Measurements from ENCODE around the gene CMTM7.

Gene CMTM7

DNA sequence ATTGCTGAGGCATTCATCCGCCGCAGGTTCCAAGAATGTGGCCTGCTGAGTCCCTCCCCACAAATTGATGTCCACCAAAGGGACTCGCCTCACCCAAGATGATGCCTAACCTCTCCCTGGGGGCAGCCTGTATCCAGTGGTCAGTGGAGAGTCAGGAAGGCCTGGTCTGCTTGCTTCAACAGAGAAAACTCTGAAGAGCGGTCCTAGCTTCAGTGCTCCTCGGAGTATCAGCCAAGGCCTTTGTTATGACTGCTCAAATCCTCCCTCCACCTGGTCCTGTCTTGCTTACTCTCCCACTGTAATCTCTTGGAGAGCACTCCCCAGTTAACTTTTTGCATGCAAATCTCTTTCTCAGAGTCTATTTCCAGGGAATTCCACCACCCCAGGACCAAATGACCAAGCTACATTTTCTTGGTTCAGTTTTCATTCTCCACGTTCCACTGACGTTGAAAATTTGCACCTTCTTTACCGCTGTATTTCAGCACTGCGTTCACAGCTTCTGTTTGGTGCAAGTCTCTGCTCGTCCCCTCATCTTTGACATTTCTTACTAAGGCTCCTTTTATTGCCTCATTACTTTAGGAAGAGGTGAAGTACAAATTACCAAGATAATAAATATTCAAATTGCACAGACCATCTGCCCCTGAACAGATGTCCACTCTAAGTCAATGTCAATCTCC is 22.3 kb downstream of the CMTM7 start:
- H3K27me3 ChIP-seq (ENCODE audit: control insufficient read depth, insufficient read depth, low read length): no peaks in the 10 kb centered on the region
- H3K36me3 ChIP-seq (ENCODE audit: control insufficient read depth, insufficient read depth, low read length): no peaks in the 10 kb centered on the region
- no peak overlapping the region for H3K4me3 ChIP-seq (ENCODE audit: low read length)
- H3K4me1 ChIP-seq (ENCODE audit: control insufficient read depth, insufficient read depth, low read length): peaks cover 5% of the 10 kb centered on the region; the same call in 1 of the 2 replicates
- H3K27ac ChIP-seq (ENCODE audit: low read length): no peak overlapping the region
- no peak for DNase-seq (ENCODE audit: low read depth, low spot score)
- WGBS (ENCODE audit: insufficient coverage, insufficient read length): no CpG with 5 or more reads among the region's 10 CpGs
- H3K9me3 ChIP-seq (ENCODE audit: control insufficient read depth, insufficient read depth, low read length): no peaks in the 10 kb centered on the region

DNA sequence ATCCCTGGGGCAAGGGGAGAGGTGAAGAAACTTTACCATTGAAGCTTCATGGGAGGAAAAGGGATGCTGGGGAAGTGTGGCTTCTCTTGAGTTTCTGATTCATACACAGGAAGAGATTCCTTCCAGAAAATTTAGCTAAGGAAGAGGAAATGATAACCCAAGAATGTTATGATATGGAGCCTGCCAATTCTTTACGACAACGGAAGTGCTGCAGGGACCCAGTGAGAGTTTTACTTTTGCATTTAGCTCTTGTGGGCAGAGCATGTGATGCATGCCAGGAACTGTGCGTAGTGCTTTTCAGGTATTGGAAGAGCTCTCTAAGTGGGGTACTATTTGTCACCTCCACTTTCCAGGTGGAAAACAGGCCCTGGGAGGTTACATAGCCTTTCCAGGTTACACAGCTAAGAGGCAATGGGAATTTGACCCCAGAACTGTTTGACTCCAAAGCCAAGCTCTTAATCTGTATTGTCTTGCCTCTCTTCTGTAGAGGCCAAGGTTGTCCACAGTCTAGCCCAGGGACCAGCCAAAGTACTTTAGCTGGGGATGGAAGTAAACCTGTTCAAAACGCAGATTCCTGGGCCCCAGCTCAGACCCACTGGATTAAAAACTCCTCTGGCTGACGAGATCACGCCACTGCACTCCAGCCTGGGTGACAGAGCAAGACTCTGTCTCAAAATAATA is 23.0 kb downstream of the CMTM7 start:
- H3K4me1 ChIP-seq (ENCODE audit: control insufficient read depth, insufficient read depth, low read length): peaks cover 5% of the 10 kb centered on the region; the same call in 1 of the 2 replicates

DNA sequence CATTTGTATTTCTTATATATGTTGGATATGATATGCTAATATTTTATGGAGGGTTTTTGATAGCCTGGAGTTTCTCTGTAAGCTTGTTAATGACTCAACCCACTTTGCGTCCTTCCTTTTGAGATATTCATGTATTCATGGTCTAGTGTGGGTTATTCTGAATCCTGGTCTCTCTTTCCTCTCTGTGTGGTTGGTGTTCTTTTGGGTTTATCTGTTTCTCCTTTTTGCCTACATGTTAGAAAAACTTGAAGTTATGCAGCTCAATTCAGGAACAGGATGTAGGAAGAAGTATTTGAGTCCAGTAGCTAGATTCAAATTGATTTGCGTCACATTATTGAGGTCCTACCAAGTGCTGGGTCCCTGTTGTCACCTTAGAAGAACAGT is 28.1 kb downstream of the CMTM7 start:
- whole genome bisulfite sequencing (ENCODE audit: insufficient coverage, insufficient read length): no CpG with 5 or more reads among the region's 2 CpGs
- Histone ChIP-seq H3K27me3 (ENCODE audit: control insufficient read depth, insufficient read depth, low read length) (no peaks in the 10 kb centered on the region), H3K9me3 (ENCODE audit: control insufficient read depth, insufficient read depth, low read length) (no peaks in the 10 kb centered on the region), H3K36me3 (ENCODE audit: control insufficient read depth, insufficient read depth, low read length) (no peaks in the 10 kb centered on the region), H3K4me3 (ENCODE audit: low read length) (no peak overlapping the region), H3K27ac (ENCODE audit: low read length) (no peak overlapping the region), H3K4me1 (ENCODE audit: control insufficient read depth, insufficient read depth, low read length) (no peaks in the 10 kb centered on the region; the same call in 1 of the 2 replicates)
- DNase-seq (ENCODE audit: low read depth, low spot score): no peak

More for the DNA sequence above, 23.0 kb downstream of the CMTM7 start:
- no peak for DNase-seq (ENCODE audit: low read depth, low spot score)
- no peak overlapping the region for H3K4me3 ChIP-seq (ENCODE audit: low read length)
- H3K27ac ChIP-seq (ENCODE audit: low read length): no peak overlapping the region
- no peaks in the 10 kb centered on the region for H3K36me3 ChIP-seq (ENCODE audit: control insufficient read depth, insufficient read depth, low read length)
- WGBS (ENCODE audit: insufficient coverage, insufficient read length): no CpG with 5 or more reads among the region's 6 CpGs
- H3K27me3 ChIP-seq (ENCODE audit: control insufficient read depth, insufficient read depth, low read length): no peaks in the 10 kb centered on the region
- H3K9me3 ChIP-seq (ENCODE audit: control insufficient read depth, insufficient read depth, low read length): no peaks in the 10 kb centered on the region

DNA sequence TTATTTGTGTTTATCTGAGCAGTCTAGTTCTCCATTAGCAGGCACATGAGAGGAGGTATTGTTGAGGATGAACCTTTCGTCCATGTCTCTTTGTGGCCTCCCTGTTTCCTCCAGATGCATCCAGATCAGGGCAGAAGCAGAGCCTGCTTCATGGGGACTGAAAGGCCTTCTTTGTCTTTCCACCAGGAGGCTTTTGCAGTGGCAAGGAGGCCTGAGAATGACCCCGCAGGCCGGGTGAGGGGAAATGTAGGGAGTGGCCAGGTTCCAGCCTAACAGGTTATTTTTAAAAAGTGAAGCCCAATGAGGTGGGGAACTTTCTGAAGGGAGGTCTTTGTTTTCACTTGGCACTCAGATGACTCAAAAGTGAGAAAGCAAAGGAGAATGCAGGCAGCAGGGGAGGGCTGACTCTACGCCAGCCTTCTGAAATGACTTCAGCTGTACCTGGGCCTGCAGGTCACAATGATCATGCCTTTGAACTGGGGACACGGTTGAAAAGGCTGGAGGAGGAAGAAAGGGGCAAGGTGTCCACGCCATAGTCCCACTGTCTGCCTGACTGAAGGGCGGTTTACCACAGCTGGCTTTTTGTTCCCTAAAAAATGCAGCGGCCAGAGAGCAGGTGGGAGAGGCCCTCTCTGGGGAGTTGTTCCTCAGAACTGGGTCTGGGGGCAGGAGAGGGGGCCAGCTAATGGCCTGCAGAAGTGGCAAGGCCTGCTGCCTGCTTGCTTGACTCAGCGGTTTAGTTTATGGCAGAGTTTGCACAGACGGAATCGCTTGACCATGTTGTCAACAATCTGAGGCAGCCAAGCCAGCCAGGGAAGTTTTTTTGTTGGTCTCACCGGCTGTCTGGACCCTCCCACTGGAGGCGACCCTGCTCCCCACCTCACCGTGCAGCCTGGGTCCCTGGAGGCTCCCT is 28.7 kb downstream of the CMTM7 start:
- Histone ChIP-seq H3K27me3 (ENCODE audit: control insufficient read depth, insufficient read depth, low read length) (no peaks in the 10 kb centered on the region), H3K27ac (ENCODE audit: low read length) (no peak overlapping the region), H3K36me3 (ENCODE audit: control insufficient read depth, insufficient read depth, low read length) (no peaks in the 10 kb centered on the region), H3K9me3 (ENCODE audit: control insufficient read depth, insufficient read depth, low read length) (no peaks in the 10 kb centered on the region), H3K4me1 (ENCODE audit: control insufficient read depth, insufficient read depth, low read length) (no peaks in the 10 kb centered on the region; the same call in 1 of the 2 replicates), H3K4me3 (ENCODE audit: low read length) (no peak overlapping the region)
- DNase-seq (ENCODE audit: low read depth, low spot score): no peak
- WGBS (ENCODE audit: insufficient coverage, insufficient read length): no CpG with 5 or more reads among the region's 14 CpGs

DNA sequence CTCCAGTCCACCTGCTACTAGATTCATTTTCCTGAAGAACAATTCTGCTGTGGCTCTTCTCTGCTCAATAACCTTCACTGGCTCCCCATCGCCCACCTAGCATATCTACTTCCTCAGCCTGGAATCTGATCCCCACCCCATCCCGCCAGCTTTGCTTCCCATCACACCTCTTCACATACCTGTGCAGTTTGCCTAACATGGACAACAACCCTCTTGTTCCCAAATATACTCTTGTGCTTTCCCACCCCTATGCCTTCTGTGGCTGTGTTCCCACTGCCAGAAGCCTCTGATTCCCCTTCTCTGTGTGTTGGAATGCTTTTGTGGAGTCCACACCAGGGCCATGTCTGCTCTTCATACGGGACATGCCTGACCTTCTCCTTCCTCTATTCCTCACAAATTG is 29.5 kb downstream of the CMTM7 start:
- Histone ChIP-seq H3K4me1 (ENCODE audit: control insufficient read depth, insufficient read depth, low read length) (no peaks in the 10 kb centered on the region; the same call in 1 of the 2 replicates), H3K27ac (ENCODE audit: low read length) (no peak overlapping the region), H3K36me3 (ENCODE audit: control insufficient read depth, insufficient read depth, low read length) (no peaks in the 10 kb centered on the region), H3K27me3 (ENCODE audit: control insufficient read depth, insufficient read depth, low read length) (no peaks in the 10 kb centered on the region), H3K9me3 (ENCODE audit: control insufficient read depth, insufficient read depth, low read length) (no peaks in the 10 kb centered on the region), H3K4me3 (ENCODE audit: low read length) (no peak overlapping the region)
- no peak for DNase-seq (ENCODE audit: low read depth, low spot score)
- no CpG with 5 or more reads among the region's 3 CpGs for WGBS (ENCODE audit: insufficient coverage, insufficient read length)

DNA sequence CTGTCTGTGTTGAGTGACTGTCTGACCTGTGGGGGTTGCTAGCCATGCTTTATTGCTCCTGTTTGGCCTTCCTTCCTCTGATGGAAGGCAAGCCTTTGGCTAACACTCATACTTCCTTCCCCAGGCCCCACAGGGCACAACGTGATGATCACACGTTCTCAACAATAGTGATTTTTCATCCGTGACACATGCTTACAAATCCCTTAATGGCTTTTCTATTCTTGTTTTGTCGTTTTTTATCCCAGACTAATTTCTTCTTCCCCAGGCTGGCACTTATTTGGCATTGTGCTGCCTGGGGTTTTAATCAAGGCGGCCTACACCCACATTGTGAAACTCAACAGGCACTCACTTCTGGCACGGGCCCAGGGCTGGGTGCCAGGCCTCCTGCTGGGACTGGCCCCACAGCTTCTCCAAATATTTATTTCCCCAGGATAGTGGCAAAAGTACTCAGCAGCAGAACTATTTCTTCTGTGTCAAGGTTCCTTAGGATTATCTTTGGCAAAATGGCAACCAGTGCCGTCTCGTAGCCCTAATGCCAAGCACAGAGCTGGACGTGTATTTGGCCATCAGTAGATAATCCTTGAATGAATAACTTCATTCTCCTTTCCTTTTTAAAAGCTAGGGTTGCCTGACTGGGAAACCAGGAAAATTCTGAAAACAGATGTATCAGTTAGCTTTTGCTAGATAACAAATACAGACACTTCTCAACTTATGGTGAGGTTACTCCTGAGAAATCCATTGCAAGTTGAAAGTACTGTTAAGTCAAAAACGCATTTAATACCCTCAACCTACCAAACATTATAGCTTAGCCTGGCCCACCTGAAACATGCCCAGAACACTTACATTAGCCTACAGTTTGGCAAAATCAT is 30.6 kb downstream of the CMTM7 start:
- Histone ChIP-seq H3K4me3 (ENCODE audit: low read length) (no peak overlapping the region), H3K4me1 (ENCODE audit: control insufficient read depth, insufficient read depth, low read length) (no peaks in the 10 kb centered on the region; the same call in 1 of the 2 replicates), H3K36me3 (ENCODE audit: control insufficient read depth, insufficient read depth, low read length) (no peaks in the 10 kb centered on the region), H3K27me3 (ENCODE audit: control insufficient read depth, insufficient read depth, low read length) (no peaks in the 10 kb centered on the region), H3K27ac (ENCODE audit: low read length) (no peak overlapping the region), H3K9me3 (ENCODE audit: control insufficient read depth, insufficient read depth, low read length) (no peaks in the 10 kb centered on the region)
- no peak for DNase-seq (ENCODE audit: low read depth, low spot score)
- no CpG with 5 or more reads among the region's 10 CpGs for WGBS (ENCODE audit: insufficient coverage, insufficient read length)

DNA sequence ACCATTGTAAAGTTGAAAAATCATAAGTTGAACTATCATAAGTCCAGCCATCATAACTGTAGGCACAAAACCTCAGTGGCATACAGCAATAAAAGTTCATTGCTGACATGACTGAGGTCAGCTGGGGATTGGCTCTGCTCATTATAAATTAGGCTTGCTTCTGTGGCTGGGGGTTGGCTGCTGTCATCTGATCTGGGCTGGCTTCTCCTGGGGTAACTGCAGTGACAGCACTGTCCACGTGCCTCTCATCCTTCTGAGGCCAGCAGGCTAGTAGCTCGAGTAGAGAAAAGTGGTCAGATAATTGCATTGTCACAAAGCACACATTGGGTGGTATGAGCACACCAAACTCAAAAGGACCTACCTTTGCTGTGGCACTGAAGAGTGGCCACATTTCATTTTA is 31.3 kb downstream of the CMTM7 start:
- no CpG with 5 or more reads among the region's 2 CpGs for WGBS (ENCODE audit: insufficient coverage, insufficient read length)
- H3K4me3 ChIP-seq (ENCODE audit: low read length): no peak overlapping the region
- no peaks in the 10 kb centered on the region for H3K27me3 ChIP-seq (ENCODE audit: control insufficient read depth, insufficient read depth, low read length)
- no peaks in the 10 kb centered on the region for H3K36me3 ChIP-seq (ENCODE audit: control insufficient read depth, insufficient read depth, low read length)
- no peaks in the 10 kb centered on the region; the same call in 1 of the 2 replicates for H3K4me1 ChIP-seq (ENCODE audit: control insufficient read depth, insufficient read depth, low read length)
- DNase-seq (ENCODE audit: low read depth, low spot score): no peak
- H3K9me3 ChIP-seq (ENCODE audit: control insufficient read depth, insufficient read depth, low read length): no peaks in the 10 kb centered on the region
- H3K27ac ChIP-seq (ENCODE audit: low read length): no peak overlapping the region

DNA sequence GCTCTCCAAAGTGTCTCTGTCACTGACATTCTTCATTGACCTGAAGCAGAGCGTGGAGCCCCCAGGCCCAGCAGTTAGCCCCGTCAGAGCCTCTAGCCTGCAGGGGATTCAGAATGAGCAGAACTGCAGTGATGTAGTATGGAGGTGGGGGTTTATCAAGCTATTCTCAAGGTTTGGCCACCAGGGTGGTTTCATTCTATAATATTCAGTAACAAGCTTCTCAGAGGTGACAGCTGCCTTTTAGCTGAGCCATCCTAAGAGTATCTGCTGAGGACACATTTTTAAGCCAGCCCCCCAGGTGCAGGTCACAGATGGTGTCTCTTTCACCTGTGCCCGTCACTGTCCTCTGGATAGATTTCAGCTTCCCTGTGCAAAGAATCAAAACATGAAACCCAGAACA is 31.9 kb downstream of the CMTM7 start:
- WGBS (ENCODE audit: insufficient coverage, insufficient read length): no CpG with 5 or more reads among the region's 3 CpGs
- no peaks in the 10 kb centered on the region for H3K36me3 ChIP-seq (ENCODE audit: control insufficient read depth, insufficient read depth, low read length)
- H3K9me3 ChIP-seq (ENCODE audit: control insufficient read depth, insufficient read depth, low read length): no peaks in the 10 kb centered on the region
- no peak for DNase-seq (ENCODE audit: low read depth, low spot score)
- no peaks in the 10 kb centered on the region for H3K27me3 ChIP-seq (ENCODE audit: control insufficient read depth, insufficient read depth, low read length)
- H3K4me3 ChIP-seq (ENCODE audit: low read length): no peak overlapping the region
- no peaks in the 10 kb centered on the region; the same call in 1 of the 2 replicates for H3K4me1 ChIP-seq (ENCODE audit: control insufficient read depth, insufficient read depth, low read length)
- no peak overlapping the region for H3K27ac ChIP-seq (ENCODE audit: low read length)

DNA sequence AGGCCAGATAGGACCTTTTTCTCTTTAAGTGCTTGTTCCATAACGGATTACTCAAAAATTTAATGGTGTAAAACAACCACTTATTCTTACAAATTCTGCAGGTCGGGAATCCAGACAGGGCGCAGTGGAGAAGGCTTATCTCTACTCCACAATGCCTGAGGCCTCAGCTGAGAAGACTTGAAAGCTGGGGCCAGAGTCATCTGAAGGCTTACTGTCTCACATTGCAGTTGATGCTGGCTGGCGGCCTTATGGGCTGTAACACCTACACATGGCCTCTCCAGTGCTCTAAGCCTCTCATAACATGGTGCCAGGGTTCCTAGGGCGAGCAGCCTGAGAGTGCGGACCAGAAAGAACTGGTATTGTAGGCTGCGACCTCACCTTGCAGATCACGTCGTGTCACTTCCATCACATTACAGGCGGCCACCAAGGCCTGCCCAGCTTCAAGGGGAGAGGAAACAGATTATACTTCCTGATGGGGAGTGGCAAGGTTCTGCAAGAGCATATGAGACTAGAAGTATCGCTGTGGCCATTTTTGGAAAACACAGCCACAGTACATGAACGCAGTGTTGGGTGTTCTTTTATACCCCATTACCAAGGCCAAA is 32.4 kb downstream of the CMTM7 start:
- Histone ChIP-seq H3K27ac (ENCODE audit: low read length) (no peak overlapping the region), H3K27me3 (ENCODE audit: control insufficient read depth, insufficient read depth, low read length) (no peaks in the 10 kb centered on the region), H3K36me3 (ENCODE audit: control insufficient read depth, insufficient read depth, low read length) (no peaks in the 10 kb centered on the region), H3K9me3 (ENCODE audit: control insufficient read depth, insufficient read depth, low read length) (no peaks in the 10 kb centered on the region), H3K4me3 (ENCODE audit: low read length) (no peak overlapping the region), H3K4me1 (ENCODE audit: control insufficient read depth, insufficient read depth, low read length) (no peaks in the 10 kb centered on the region; the same call in 1 of the 2 replicates)
- no peak for DNase-seq (ENCODE audit: low read depth, low spot score)
- WGBS (ENCODE audit: insufficient coverage, insufficient read length): no CpG with 5 or more reads among the region's 12 CpGs

Measured in iPS DF 6.9 (cell line).